Skeletal muscle tissue (tissue), 4 donors: ENCODE measurements around the gene HOXC11. TPM values are rescaled to one million over a fixed set of nuclear protein-coding genes. Genes with fewer than 3 reads are reported as not detected.

Experiments
- H3K27ac ChIP-seq: one replicate; pipeline ENCODE4 v1.7.0; 2013; ENCODE audit warnings: mild to moderate bottlenecking, low read depth, low read length, inconsistent platforms
- H3K27me3 ChIP-seq, 3 donors: one replicate each; pipeline ENCODE4 v1.7.0; 2013; ENCODE audit warnings: low read length in 3 of 3; ENCODE audit not compliant: control insufficient read depth in 3 of 3, insufficient read depth in 3 of 3
- H3K36me3 ChIP-seq, 3 donors: one replicate each; pipeline ENCODE4 v1.7.0; 2013; ENCODE audit warnings: low read length in 3 of 3; ENCODE audit not compliant: control insufficient read depth in 3 of 3, insufficient read depth in 3 of 3
- H3K4me1 ChIP-seq, 3 donors: one replicate each; pipeline ENCODE4 v1.7.0; 2013; ENCODE audit warnings: low read length in 3 of 3, mild to moderate bottlenecking in 3 of 3; ENCODE audit not compliant: control insufficient read depth in 3 of 3, insufficient read depth in 3 of 3
- H3K4me3 ChIP-seq, 3 donors: one replicate each; pipeline ENCODE4 v1.7.0; 2013; ENCODE audit warnings: low read length in 3 of 3
- H3K9ac ChIP-seq, 3 donors: one replicate each; pipeline ENCODE4 v1.7.0; 2013; ENCODE audit warnings: low read length in 3 of 3, mild to moderate bottlenecking in 3 of 3, moderate library complexity in 2 of 3, low read depth in 1 of 3
- H3K9me3 ChIP-seq, 3 donors: one replicate each; pipeline ENCODE4 v1.7.0; 2013; ENCODE audit warnings: low read length in 3 of 3; ENCODE audit not compliant: control insufficient read depth in 3 of 3
- total RNA-seq: library from RNA; depleted of rRNA; stranded (reverse); fragments of >200 nt; gene quantifications from one replicate; pipeline ENCODE4 v1.2.3, GENCODE V29; 2014
- donor health status: Osteomylitis.

Gene HOXC11
- total RNA-seq, 1 donor from 2014 or later, result 0.52 TPM

- H3K9me3 ChIP-seq, result no peaks in the 10 kb centered on the region
- no peaks in the 10 kb centered on the region for H3K36me3 ChIP-seq
- peak overlapping the region; percentile 100 for H3K27ac ChIP-seq
- peaks cover 4 to 21% (median 5%) of the 10 kb centered on the region in 3 donors for H3K27me3 ChIP-seq
- peak overlapping the region; percentile 34 to 81 (median 71) for H3K9ac ChIP-seq
- H3K4me3 ChIP-seq, result peak overlapping the region; percentile 42 to 72 (median 67)
- peaks cover 72 to 91% (median 74%) of the 10 kb centered on the region in 3 donors for H3K4me1 ChIP-seq
Observed at GRCh38 chr12:53990311-53991076, 17.6 kb downstream of the HOXC11 start.

DNA sequence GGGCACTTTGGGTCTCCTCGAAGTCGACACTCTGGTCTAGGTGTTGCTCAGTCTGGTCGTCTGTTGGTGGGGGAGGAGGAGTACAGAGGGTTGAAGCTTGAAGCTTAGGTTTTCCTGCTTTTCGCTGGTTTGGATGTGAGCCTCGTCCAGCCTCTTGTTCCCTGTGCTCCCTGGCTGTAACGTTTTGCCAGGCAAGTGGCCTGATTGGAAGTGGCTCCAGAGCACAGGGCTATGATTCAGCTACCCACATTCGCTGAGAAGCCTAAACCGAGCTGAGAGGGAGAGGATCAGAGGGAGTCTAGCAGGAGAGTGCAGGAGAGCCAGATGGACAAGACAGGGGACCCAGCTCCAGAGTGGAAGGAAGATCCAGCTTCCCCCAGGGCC, 18.1 kb downstream of the HOXC11 start:
- H3K27me3 ChIP-seq, result peaks cover 4 to 19% (median 5%) of the 10 kb centered on the region in 3 donors
- peak overlapping the region; percentile 34 to 81 (median 71) for H3K9ac ChIP-seq
- H3K4me3 ChIP-seq, result peak overlapping the region; percentile 42 to 72 (median 67)
- peaks cover 68 to 89% (median 75%) of the 10 kb centered on the region in 3 donors for H3K4me1 ChIP-seq
- H3K36me3 ChIP-seq, result no peaks in the 10 kb centered on the region
- peak overlapping the region; percentile 100 for H3K27ac ChIP-seq
- H3K9me3 ChIP-seq, result no peaks in the 10 kb centered on the region

DNA sequence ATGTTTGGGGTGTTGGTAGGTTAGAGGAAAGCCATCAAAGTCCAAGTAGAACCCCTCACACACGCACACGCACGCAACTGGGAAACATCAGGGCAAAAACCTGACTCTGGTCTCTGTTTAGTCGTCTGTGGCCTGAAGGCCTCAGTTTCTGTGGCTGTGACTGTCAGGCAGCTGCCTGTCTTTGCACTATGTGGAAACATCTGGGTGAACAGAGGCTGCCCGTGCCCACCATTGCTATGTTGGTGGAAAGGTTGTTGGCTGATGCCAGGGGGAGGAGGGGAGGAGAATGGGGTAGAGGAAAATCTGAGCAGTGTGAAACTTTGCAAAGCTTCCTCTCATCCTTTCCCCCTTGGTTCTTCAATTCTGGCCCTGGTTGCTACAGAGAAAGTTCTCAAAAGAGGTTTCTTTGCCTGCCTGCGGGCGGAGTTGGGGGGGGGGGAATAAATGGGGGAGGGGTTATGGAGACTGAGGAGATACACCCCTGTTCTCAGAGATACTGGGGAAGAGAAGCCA, 19.5 kb downstream of the HOXC11 start:
- H3K27me3 ChIP-seq, result peaks cover 0 to 13% (median 3%) of the 10 kb centered on the region in 3 donors
- no peaks in the 10 kb centered on the region for H3K36me3 ChIP-seq
- peak overlapping the region in 2 of 3 donors; percentile 2 to 42 for H3K4me3 ChIP-seq
- H3K27ac ChIP-seq, result peak overlapping the region; percentile 100
- peak overlapping the region; percentile 34 to 81 (median 71) for H3K9ac ChIP-seq
- H3K4me1 ChIP-seq, result peaks cover 70 to 90% (median 79%) of the 10 kb centered on the region in 3 donors
- H3K9me3 ChIP-seq, result no peaks in the 10 kb centered on the region

DNA sequence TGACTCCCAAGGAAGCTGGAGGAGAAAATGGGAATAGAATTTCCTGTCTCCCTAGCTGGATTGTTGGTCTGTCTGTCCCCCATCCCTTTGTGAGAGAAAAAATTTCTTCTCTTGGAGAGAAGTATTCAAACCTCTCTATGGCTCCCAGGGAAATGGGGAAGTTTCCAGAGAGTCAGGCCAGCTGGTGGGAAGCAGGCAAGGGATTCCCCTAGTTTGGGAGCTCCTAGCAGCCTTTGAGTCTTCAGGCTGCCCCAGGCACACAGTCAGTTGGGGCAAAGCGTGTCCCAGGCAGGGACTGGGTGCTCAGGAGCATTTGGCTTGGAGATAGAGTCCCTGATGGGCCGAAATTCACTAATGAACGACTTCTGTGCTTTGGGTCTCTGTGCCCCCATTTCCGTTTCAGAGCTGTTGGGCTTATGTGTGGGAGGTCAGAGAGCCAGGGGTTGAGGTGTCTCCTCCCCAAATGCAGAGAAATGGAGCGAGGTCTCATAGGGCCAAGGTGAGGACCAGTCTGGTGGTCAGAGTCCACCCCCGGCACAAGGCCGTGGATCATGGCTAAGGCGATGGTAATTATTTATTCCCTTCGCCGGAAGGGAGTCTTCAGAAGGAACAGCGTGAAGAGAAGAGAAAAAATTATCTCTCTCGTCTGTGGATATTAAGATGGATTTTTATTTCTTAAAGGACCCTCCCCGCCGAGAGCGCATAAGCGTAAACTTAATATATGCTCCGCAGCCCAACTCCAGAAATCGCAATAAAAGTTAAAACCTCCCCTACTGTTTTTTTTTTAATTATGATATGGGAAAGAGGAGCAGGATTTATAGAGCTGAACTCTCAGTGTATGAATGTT, 20.5 kb downstream of the HOXC11 start:
- peaks cover 69 to 90% (median 77%) of the 10 kb centered on the region in 3 donors for H3K4me1 ChIP-seq

GRCh38 chr12:53994009-53994263, 21.0 kb downstream of the HOXC11 start:
- Histone ChIP-seq H3K4me1 (peaks cover 69 to 86% (median 77%) of the 10 kb centered on the region in 3 donors), H3K27me3 (peaks cover 0 to 9% (median 3%) of the 10 kb centered on the region in 3 donors), H3K27ac (peak overlapping the region; percentile 100), H3K4me3 (peak overlapping the region; percentile 88 to 93 (median 89)), H3K36me3 (no peaks in the 10 kb centered on the region), H3K9me3 (no peaks in the 10 kb centered on the region), H3K9ac (peak overlapping the region; percentile 87 to 99 (median 99))

More for the DNA sequence above, 20.5 kb downstream of the HOXC11 start:
- H3K27ac ChIP-seq, result peak overlapping the region; percentile 100
- H3K27me3 ChIP-seq, result peaks cover 0 to 12% (median 3%) of the 10 kb centered on the region in 3 donors
- H3K36me3 ChIP-seq, result no peaks in the 10 kb centered on the region
- no peaks in the 10 kb centered on the region for H3K9me3 ChIP-seq
- H3K4me3 ChIP-seq, result peak overlapping the region; percentile 88 to 93 (median 89)
- H3K9ac ChIP-seq, result peak overlapping the region; percentile 87 to 99 (median 99)

GRCh38 chr12:53994264-53995001, 21.5 kb downstream of the HOXC11 start:
- Histone ChIP-seq H3K9ac (peak overlapping the region; percentile 96 to 99 (median 99)), H3K4me1 (peaks cover 67 to 82% (median 73%) of the 10 kb centered on the region in 3 donors)

GRCh38 chr12:53995002-53995377, 22.1 kb downstream of the HOXC11 start:
- Histone ChIP-seq H3K4me1 (peaks cover 63 to 78% (median 68%) of the 10 kb centered on the region in 3 donors), H3K27me3 (peaks cover 0 to 9% (median 3%) of the 10 kb centered on the region in 3 donors), H3K9me3 (no peaks in the 10 kb centered on the region), H3K27ac (peak overlapping the region; percentile 100), H3K36me3 (no peaks in the 10 kb centered on the region), H3K9ac (peak overlapping the region; percentile 96 to 99 (median 99)), H3K4me3 (peak overlapping the region; percentile 88 to 93 (median 89))

More at GRCh38 chr12:53994264-53995001, 21.5 kb downstream of the HOXC11 start:
- peak overlapping the region; percentile 100 for H3K27ac ChIP-seq
- no peaks in the 10 kb centered on the region for H3K9me3 ChIP-seq
- H3K4me3 ChIP-seq, result peak overlapping the region; percentile 88 to 93 (median 89)
- H3K36me3 ChIP-seq, result no peaks in the 10 kb centered on the region
- H3K27me3 ChIP-seq, result peaks cover 0 to 9% (median 3%) of the 10 kb centered on the region in 3 donors

GRCh38 chr12:53995378-53996239, 22.7 kb downstream of the HOXC11 start:
- peak overlapping the region; percentile 100 for H3K27ac ChIP-seq
- peaks cover 57 to 78% (median 62%) of the 10 kb centered on the region in 3 donors for H3K4me1 ChIP-seq
- H3K4me3 ChIP-seq, result peak overlapping the region; percentile 88 to 93 (median 89)
- H3K9ac ChIP-seq, result peak overlapping the region; percentile 96 to 99 (median 99)
- no peaks in the 10 kb centered on the region for H3K36me3 ChIP-seq
- peaks cover 0 to 9% (median 3%) of the 10 kb centered on the region in 3 donors for H3K27me3 ChIP-seq
- H3K9me3 ChIP-seq, result no peaks in the 10 kb centered on the region
